ENCODE results near the gene PCYT2.

DNA sequence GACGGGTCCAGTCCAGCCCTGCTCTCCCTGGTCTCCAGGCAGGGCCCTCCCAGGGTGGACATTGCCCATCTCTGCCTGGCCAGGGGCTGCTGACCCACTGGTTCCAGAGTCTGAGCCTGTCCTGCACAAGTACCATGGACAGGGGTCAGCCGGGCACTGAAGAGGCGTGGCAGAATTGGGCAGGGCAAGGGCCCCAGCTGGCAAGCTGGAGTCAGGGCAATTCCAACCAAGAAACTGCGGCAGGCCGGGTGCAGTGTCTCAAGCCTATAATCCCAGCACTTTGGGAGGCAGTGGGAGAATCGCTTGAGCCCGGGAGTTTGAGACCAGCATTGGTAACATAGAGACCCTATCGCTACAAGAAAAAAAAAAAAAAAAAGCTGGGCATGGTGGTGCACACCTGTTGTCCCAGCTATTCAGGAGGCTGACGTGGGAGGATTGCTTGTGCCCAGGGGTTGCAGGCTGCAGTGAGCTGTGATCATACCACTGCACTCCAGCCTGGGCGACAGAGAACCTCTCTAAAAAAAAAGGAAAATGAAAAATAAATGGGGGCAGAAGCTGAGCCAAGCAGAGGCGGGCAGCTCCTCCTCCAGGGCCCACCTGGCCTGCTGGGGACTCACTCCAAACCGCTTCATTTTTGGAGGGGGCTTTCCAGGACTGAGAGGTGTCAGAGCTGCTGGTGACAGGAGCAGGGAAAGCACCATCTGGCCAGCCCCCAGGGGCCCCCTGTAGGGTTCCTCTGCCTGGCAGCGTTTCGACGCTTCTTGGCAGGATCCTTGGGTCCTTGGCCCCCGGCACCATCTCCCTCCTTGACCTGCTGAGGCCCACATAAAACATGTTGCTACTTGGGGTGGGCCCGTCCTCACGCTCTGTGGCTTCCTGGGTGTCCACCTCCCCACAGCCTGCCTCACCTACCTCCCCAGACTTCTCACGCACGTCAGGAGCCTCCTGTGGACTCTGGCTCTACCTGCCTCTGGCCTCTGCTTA is 19.2 kb upstream of the PCYT2 start:
- TF ChIP-seq, protein P1, sequence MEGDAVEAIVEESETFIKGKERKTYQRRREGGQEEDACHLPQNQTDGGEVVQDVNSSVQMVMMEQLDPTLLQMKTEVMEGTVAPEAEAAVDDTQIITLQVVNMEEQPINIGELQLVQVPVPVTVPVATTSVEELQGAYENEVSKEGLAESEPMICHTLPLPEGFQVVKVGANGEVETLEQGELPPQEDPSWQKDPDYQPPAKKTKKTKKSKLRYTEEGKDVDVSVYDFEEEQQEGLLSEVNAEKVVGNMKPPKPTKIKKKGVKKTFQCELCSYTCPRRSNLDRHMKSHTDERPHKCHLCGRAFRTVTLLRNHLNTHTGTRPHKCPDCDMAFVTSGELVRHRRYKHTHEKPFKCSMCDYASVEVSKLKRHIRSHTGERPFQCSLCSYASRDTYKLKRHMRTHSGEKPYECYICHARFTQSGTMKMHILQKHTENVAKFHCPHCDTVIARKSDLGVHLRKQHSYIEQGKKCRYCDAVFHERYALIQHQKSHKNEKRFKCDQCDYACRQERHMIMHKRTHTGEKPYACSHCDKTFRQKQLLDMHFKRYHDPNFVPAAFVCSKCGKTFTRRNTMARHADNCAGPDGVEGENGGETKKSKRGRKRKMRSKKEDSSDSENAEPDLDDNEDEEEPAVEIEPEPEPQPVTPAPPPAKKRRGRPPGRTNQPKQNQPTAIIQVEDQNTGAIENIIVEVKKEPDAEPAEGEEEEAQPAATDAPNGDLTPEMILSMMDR (conservative IDR thresholded peaks at IDR 0.05 in 1 of 2, IDR thresholded peaks at IDR 0.05 in 1 of 2; ENCODE audit: extremely low read depth in 1 of 2, insufficient read depth in 1 of 2, low read depth in 1 of 2, low read length in 2 of 2) = no peak
- TF ChIP-seq EZH2 (IDR thresholded peaks at IDR 0.05; ENCODE audit: borderline replicate concordance, low read length) = no peak

All from mammary epithelial cell (primary cell).